Measurements from ENCODE around the gene HECW1. TPM values are rescaled to one million over a fixed set of nuclear protein-coding genes. Genes with fewer than 3 reads are reported as not detected.
"Not testable (repeated sequence)": the region's sequence is repeated elsewhere in the genome, so short reads cannot be mapped to it uniquely, and the experiment has no call there.

HECW1 gene
- total RNA-seq, 1 donor from 2014 or later, result not detected

- ChIA-PET POLR2A (no interaction called here), CTCF (no interaction called here)
- Mint-ChIP-seq H3K27ac (no peak overlapping the region), H3K4me1 (no peaks in the 10 kb centered on the region), H3K27me3 (peaks cover 3% of the 10 kb centered on the region), H3K4me3 (no peak overlapping the region), H3K36me3 (ENCODE audit: low read depth) (no peaks in the 10 kb centered on the region), H3K9me3 (no peaks in the 10 kb centered on the region)
- intact Hi-C loops (cut with micrococcal nuclease), result no loop called here
- DNase-seq (no peak), ATAC-seq (ENCODE audit: low read depth) (no peak)
- TF ChIP-seq CTCF (IDR thresholded peaks at IDR 0.05), result no peak
Observed at GRCh38 chr7:43328785-43329380, 216.4 kb downstream of the HECW1 start.

- DNase-seq, result no peak
- Mint-ChIP-seq H3K36me3 (ENCODE audit: low read depth) (no peaks in the 10 kb centered on the region), H3K4me1 (no peaks in the 10 kb centered on the region), H3K27me3 (peaks cover 2% of the 10 kb centered on the region), H3K4me3 (no peak overlapping the region), H3K9me3 (no peaks in the 10 kb centered on the region), H3K27ac (no peak overlapping the region)
- intact Hi-C loops (cut with micrococcal nuclease), result no loop called here
- TF ChIP-seq CTCF (IDR thresholded peaks at IDR 0.05), result no peak
- ChIA-PET POLR2A (no interaction called here), CTCF (no interaction called here)
- no peak for ATAC-seq (ENCODE audit: low read depth)
Observed at GRCh38 chr7:43332193-43332796, 219.8 kb downstream of the HECW1 start.

GRCh38 chr7:43337191-43337590 lies 224.7 kb downstream of the HECW1 start:
- no peaks in the 10 kb centered on the region for H3K4me1 Mint-ChIP-seq
- peaks cover 8% of the 10 kb centered on the region for H3K27me3 Mint-ChIP-seq
- TF ChIP-seq CTCF (IDR thresholded peaks at IDR 0.05), result no peak
- H3K27ac Mint-ChIP-seq, result no peak overlapping the region
- CTCF ChIA-PET, result no interaction called here
- H3K36me3 Mint-ChIP-seq (ENCODE audit: low read depth), result no peaks in the 10 kb centered on the region
- no peak overlapping the region for H3K4me3 Mint-ChIP-seq
- no peaks in the 10 kb centered on the region for H3K9me3 Mint-ChIP-seq
- no peak for ATAC-seq (ENCODE audit: low read depth)
- POLR2A ChIA-PET, result no interaction called here
- intact Hi-C loops (cut with micrococcal nuclease), result no loop called here
- no peak for DNase-seq

GRCh38 chr7:43337811-43338210 lies 225.4 kb downstream of the HECW1 start:
- Mint-ChIP-seq H3K9me3 (no peaks in the 10 kb centered on the region), H3K27me3 (peaks cover 8% of the 10 kb centered on the region), H3K4me1 (no peaks in the 10 kb centered on the region), H3K27ac (no peak overlapping the region), H3K36me3 (ENCODE audit: low read depth) (no peaks in the 10 kb centered on the region), H3K4me3 (no peak overlapping the region)
- DNase-seq (no peak), ATAC-seq (ENCODE audit: low read depth) (no peak)
- ChIA-PET POLR2A (no interaction called here), CTCF (no interaction called here)
- intact Hi-C loops (cut with micrococcal nuclease), result no loop called here
- no peak for TF ChIP-seq CTCF (IDR thresholded peaks at IDR 0.05)

GRCh38 chr7:43341132-43341531 lies 228.7 kb downstream of the HECW1 start:
- ChIA-PET POLR2A (no interaction called here), CTCF (no interaction called here)
- ATAC-seq (ENCODE audit: low read depth) (no peak), DNase-seq (no peak)
- Mint-ChIP-seq H3K36me3 (ENCODE audit: low read depth) (no peaks in the 10 kb centered on the region), H3K4me3 (no peak overlapping the region), H3K27ac (no peak overlapping the region), H3K27me3 (peaks cover 8% of the 10 kb centered on the region), H3K9me3 (no peaks in the 10 kb centered on the region), H3K4me1 (no peaks in the 10 kb centered on the region)
- intact Hi-C loops (cut with micrococcal nuclease), result no loop called here
- no peak for TF ChIP-seq CTCF (IDR thresholded peaks at IDR 0.05)

GRCh38 chr7:43343417-43343816 lies 231.0 kb downstream of the HECW1 start:
- DNase-seq; POLR2A ChIA-PET; H3K36me3 Mint-ChIP-seq (ENCODE audit: low read depth); CTCF ChIA-PET; intact Hi-C loops (cut with micrococcal nuclease); H3K4me1 Mint-ChIP-seq; ATAC-seq (ENCODE audit: low read depth); H3K27ac Mint-ChIP-seq; H3K4me3 Mint-ChIP-seq; H3K9me3 Mint-ChIP-seq: not testable (repeated sequence)
- H3K27me3 Mint-ChIP-seq, result peaks cover 13% of the 10 kb centered on the region

GRCh38 chr7:43345696-43346095 lies 233.2 kb downstream of the HECW1 start:
- ATAC-seq (ENCODE audit: low read depth); CTCF ChIA-PET; H3K27ac Mint-ChIP-seq: not testable (repeated sequence)

More at GRCh38 chr7:43345696-43346095, 233.2 kb downstream of the HECW1 start:
- H3K36me3 Mint-ChIP-seq (ENCODE audit: low read depth); DNase-seq; POLR2A ChIA-PET; H3K4me1 Mint-ChIP-seq; intact Hi-C loops (cut with micrococcal nuclease); H3K4me3 Mint-ChIP-seq: not testable (repeated sequence)
- H3K9me3 Mint-ChIP-seq, result peaks cover 11% of the 10 kb centered on the region
- peaks cover 11% of the 10 kb centered on the region for H3K27me3 Mint-ChIP-seq
